Skin of body (tissue), 2 donors: ENCODE results near the gene GUCY2C. TPM values are rescaled to one million over a fixed set of nuclear protein-coding genes. Genes with fewer than 3 reads are reported as not detected.
"Not testable (repeated sequence)": the region's sequence is repeated elsewhere in the genome, so short reads cannot be mapped to it uniquely, and the experiment has no call there.

ENCODE experiments used
- DNase-seq: peaks from one replicate; lab custom pipeline; 2025; lab: John Stamatoyannopoulos, UW
- total RNA-seq: library from RNA; depleted of rRNA; stranded (reverse); fragments of >200 nt; gene quantifications from one replicate; pipeline ENCODE4 v1.2.3, GENCODE V29; 2014

The GUCY2C gene
- total RNA-seq: 0.10 TPM

DNA sequence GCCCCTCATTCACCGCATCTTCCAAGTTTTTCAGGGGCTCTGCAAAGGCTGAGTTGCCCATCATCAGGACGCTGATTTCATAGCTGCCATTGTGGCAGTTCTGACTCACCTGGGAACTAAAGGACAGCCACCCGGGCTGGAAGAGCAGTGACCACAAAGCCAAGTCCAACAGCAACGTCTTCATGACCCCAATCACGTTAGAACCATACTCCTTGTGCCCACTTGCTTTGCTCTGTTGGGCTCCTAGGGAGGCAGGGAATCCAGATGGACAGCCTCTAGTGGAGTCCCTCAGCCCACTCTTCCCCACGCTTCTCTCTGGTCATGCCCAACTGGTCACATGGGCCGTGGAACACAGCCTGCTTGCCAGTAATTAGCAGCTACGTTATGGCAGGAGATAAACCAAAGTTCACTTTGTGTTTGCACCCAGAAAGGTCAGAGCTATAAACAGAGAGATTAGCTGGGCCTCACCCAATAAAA lies at the start of gene GUCY2C:
Gene GUCY2C (minus strand): TSS at position 335 of the 477 bp plus-strand sequence. CDS start 151 bp downstream, at position 184.
- no peak for DNase-seq

GRCh38 chr12:14743061-14743460 lies 46.7 kb upstream of the GUCY2C start:
- DNase-seq: no peak

DNA sequence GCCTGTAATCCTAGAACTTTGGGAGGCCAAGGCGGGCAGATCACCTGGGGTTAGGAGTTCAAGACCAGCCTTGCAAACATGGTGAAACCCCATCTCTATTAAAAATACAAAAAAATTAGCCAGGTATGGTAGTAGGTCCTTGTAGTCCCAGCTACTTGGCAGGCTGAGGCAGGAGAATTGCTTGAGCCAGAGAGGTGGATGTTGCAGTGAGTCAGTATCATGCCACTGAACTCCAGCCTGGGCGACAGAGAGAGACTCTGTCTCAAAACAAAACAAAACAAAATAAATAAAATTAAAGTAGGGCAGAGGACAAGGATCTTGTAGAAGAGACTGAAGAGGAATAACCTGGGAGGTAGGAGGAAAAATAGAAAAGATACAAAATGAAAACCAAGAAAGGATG lies 45.5 kb upstream of the GUCY2C start:
- no peak for DNase-seq

- no peak for DNase-seq
These were observed 44.8 kb upstream of the GUCY2C start for GRCh38 chr12:14741153-14741552.

DNA sequence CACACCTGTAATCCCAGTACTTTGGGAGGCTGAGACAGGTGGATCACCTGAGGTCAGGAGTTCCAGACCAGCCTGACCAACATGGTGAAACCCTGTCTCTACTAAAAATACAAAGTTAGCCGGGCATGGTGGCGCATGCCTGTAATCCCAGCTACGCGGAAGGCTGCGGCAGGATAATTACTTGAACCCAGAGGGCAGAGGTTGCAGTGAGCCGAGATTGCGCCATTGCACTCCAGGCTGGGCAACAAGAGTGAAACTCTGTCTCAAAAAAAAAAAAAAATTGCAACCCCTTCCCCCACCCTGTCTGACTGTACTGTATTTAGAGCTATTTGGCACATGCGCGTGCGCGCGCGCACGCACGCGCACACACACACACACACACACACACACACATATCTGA lies 40.0 kb upstream of the GUCY2C start:
- not testable (repeated sequence) for DNase-seq

- DNase-seq: no peak
These were observed 35.4 kb upstream of the GUCY2C start for GRCh38 chr12:14731821-14732220.

DNA sequence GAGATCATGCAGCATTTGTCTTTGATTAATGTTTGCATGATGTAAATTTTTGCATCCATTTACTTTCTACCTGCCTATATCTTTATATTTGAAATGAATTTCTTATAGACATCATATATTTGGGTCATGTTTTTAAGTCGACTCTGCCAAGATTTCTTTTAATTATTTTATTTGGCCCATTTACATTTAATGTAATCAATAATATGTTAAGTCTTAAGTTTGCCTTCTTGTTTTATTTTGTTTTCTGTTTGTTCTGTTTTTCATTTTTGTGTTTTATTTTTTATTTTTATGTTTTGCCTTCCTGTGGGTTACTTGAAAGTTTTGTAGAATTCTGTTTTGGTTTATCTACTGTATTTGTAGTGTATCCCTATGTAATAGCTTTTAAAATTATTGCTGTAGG lies 33.2 kb upstream of the GUCY2C start:
- no peak for DNase-seq

DNA sequence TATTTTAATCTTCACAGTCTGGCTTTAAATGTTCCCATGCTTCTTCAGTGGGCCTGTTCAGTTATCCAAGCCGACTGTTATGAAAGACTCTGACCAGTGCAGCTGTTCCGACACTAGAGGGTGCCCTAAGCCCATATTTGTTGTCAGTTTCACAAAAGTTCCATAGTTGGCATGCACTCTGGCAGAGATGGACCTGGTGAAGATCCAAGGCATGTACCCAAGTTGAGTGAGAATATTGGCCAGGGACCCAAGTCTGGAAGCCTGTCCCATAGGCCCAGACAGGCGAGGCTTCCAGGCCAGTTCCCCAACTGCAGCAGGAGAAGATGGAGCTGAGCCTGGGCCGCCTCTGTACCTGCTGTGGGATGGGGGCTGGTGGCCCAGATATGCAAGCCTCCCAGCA lies 27.4 kb upstream of the GUCY2C start:
- DNase-seq: no peak

GRCh38 chr12:14716848-14717444 lies 20.5 kb upstream of the GUCY2C start:
- no peak for DNase-seq

DNA sequence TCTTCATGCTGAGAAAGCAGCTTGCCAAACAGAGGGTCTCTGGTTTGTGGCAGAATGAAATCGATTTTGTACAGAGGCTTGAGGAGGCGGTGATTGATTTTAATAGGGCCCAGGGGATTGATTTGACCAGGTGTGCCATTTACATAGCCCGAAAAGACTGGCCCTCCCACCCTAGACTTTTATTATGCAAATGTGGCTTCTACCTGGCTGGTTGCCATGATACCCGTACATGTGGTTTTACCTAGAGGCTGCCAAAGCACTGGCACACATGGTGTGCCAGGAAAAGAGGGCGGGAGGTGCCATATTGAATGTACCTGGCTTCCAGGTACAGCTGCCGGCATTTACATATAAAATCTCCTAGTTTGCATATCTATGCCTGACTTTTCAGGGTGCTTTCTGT lies 18.0 kb upstream of the GUCY2C start:
- no peak for DNase-seq

- no peak for DNase-seq
These were observed 14.4 kb upstream of the GUCY2C start for GRCh38 chr12:14710632-14711320.

DNA sequence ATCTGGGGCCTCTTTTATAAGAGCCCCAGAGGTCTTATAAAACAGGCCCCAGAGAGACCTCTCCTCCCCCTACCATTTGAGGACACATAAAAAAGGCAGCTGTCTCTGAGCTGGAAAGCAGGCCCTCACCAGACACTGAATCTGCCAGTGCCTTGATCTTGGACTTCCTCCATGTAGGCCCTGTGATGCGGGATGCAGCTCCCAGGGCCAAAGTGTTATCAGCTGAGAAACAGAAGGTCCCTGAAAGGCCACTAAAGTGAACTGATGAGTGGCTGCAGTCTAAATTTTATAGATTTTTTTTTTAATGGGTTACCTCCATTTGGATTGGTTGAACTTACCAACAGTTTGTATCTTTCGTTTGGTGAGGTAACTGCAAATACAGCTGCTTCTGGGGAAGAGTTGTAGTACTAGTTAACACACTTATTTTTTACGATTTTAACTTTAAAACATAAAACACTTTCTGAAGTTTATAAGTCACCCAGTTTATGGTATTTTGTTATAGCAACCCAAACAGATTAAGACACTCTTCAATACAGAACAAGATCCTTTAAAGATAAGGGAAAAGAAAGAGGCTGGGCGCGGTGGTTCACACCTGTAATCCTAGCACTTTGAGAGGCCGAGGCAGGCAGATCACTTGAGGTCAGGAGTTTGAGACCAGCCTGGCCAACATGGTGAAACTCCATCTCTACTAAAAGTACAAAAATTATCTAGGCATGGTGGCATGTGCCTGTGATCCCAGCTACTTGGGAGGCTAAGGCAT lies 5.6 kb upstream of the GUCY2C start:
- DNase-seq: no peak

DNA sequence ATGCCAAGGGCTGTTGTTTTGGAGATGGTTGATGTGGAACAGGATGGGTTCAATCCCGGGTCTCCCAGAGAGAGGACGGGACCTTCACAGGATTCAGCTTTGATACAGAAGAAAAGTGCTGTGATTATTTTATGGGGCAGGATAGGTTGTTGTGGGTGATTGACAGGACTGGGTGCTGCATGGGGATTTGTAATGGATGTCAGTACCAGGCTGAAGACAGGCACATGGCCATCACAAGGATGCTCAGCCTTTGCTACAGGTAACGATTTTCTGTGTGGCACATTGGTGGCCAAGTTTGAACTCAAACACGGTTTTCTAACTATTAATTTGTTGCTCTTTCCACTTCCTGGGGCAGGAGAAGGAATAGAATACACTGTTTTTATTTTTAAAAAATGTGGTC lies 4.5 kb upstream of the GUCY2C start:
- DNase-seq: no peak

GRCh38 chr12:14699923-14700322 lies 3.5 kb upstream of the GUCY2C start:
- no peak for DNase-seq

GRCh38 chr12:14698555-14698954 lies 2.2 kb upstream of the GUCY2C start:
- DNase-seq: no peak

GRCh38 chr12:14695715-14696141 lies 671 bp downstream of the GUCY2C start:
- DNase-seq: no peak

- no peak for DNase-seq
These were observed 1.4 kb downstream of the GUCY2C start for GRCh38 chr12:14694970-14695369.

- no peak for DNase-seq
These were observed 2.2 kb downstream of the GUCY2C start for GRCh38 chr12:14694145-14694714.

DNA sequence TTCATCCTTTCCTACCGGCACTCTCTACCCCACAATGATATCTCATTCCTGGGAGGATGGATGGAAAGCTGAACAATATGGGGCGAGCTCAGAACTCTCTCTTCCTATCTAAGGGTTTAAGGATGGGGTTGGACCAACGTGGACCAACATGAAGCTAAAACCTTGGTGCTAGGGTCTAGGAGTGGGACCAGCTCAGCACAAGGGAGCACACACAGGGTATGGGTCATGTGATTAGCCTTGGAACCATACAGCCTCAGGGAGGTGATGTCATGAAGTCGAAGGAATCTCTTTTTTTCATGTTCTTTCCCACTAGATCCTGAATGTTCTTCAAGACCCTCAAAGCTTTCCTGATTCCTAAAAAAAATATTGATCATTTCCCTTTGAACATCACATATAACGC lies 3.3 kb downstream of the GUCY2C start:
- DNase-seq: no peak

DNA sequence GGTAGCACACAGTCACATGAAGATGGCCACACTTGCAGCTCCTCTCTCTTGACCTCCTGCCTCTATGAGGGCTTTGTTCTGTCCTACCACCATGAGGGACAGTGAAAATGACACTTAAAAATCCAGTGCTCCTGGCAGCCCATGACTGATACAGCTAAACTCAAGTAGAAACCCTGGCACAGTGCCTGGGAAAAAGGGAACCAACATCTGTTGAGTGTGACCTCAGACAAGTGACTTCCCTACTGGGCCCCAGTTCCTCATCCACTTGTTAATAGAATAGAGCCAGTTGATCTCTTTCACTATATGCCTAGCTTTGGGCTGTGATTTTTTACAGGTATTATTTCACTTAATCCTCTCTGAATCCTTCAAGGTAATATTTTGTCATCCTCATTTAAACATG lies 4.8 kb downstream of the GUCY2C start:
- no peak for DNase-seq

- DNase-seq: no peak
These were observed 6.4 kb downstream of the GUCY2C start for GRCh38 chr12:14689996-14690395.

DNA sequence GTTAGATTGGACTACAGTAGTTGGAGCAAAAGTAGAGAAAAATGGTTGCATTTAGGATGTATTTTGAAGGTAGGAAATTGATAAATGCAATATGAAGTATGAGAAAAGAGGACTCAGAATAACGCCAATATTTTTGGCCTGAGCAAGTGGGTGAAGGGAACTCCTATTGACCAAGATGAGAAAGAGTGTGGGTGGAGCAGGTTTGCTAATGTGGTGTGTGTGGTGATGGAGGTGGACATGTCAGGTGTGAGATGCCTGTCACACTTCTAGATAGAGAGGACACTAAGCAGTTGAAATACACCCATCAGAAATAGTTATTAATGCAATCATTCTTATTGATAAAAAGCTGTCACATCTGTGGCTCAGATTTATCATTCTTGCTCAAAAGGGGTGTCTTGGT lies 7.3 kb downstream of the GUCY2C start:
- DNase-seq: no peak
